Tongue (tissue), 2 donors: ENCODE measurements around the gene MFAP3. TPM values are rescaled to one million over a fixed set of nuclear protein-coding genes. Genes with fewer than 3 reads are reported as not detected.

Source experiments
- DNase-seq: peaks from one replicate; pipeline ENCODE4 v3.0.0-alpha.2; 2015
- total RNA-seq: library from RNA; depleted of rRNA; stranded (reverse); fragments of >200 nt; gene quantifications from one replicate; pipeline ENCODE4 v1.2.3, GENCODE V29; 2014

Gene MFAP3
- total RNA-seq, 1 donor from 2014 or later, result 48.2 TPM

DNA sequence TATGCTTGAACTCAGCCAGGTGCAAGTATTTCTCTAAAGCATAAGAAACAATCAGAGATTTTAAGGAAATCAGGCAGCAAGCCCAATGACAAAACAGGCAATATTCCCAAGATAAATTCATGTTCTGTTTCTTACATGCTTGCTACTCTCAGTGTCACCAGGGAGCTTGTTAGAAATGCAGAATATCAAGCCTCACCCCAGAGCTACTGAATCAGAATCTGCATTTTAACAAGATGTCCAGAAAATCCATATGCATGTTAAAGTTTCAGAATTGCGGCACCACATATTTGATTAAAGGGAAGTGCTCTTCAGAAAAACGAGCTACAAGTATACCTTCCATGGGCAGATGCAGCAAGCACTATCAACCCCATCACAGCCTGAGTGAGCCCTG, 54.4 kb downstream of the MFAP3 start:
- no peak for DNase-seq

DNA sequence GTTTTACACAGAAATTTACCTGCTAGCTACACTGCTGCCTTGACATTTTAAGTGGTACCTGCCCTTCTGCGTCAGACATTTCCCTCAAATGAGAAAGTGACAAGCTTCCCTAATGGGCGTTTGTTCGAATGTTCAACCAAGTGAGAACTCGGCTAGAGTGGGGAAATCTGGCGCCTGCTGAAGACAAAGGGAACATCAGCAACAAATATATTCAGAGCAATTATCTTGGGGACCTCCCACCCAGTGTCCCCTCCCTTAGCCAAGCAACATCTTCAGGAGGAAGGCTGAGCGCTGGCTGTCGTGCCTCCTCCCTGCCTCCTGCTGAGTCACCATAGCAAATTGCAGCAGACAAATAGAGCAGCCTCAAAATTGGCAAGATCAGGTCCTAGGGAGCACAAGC, 57.1 kb downstream of the MFAP3 start:
- no peak for DNase-seq

- DNase-seq, result no peak
These were observed 58.3 kb downstream of the MFAP3 start for GRCh38 chr5:154097031-154097430.

GRCh38 chr5:154098465-154098864, 59.7 kb downstream of the MFAP3 start:
- DNase-seq, result no peak

GRCh38 chr5:154101184-154101583, 62.4 kb downstream of the MFAP3 start:
- no peak for DNase-seq

DNA sequence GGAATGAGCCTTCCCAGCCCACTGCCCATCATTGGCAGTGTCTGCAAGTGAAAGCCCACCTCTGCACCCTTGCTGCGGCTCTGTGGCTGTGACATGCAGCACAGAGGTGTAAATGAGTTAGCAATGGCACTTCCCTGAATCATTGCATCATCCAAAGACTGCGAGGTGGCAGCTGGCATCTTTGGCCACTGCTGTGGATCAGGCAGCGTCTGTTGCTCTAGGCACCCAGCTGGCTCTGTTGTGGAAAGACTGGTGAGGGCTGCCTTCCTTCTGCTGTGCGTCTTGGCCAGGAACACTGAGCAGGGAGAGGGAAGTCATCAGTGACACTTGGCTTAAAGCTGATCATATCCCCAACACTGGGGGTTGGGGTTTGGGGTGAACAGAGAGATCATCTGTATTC, 64.5 kb downstream of the MFAP3 start:
- peak; percentile 66 for DNase-seq

Other genes with a start within 250 kb of the MFAP3 start
- gene FAM114A2, start 57 bp upstream of the MFAP3 start, total RNA-seq, result 18.1 TPM
- 24.2 TPM for gene GALNT10, start 151.8 kb downstream of the MFAP3 start, total RNA-seq